Activated CD4-positive, alpha-beta memory T cell treated with anti-CD3 and anti-CD28 coated beads, Interleukin-2, amount 10 ng/mL, durations not matched to agents 7 days and 5 days (primary cell): ENCODE measurements around the gene P2RX5. TPM values are rescaled to one million over a fixed set of nuclear protein-coding genes. Genes with fewer than 3 reads are reported as not detected.

Source experiments
- CTCF ChIA-PET: fragments of 350-600 bp; sonication (Branson Sonifier 250); formaldehyde crosslinking; loops from one replicate; lab custom pipeline; 2021; ENCODE audit warnings: antibody characterized with exemption, inconsistent platforms; lab: Charles Lee
- POLR2A ChIA-PET: fragments of 350-600 bp; sonication (Branson Sonifier 250); formaldehyde crosslinking; loops from one replicate; lab custom pipeline; 2021; ENCODE audit warnings: antibody characterized with exemption; lab: Charles Lee
- DNase-seq: peaks from one replicate; pipeline ENCODE4 v3.0.0-alpha.2; 2020
- H3K27ac Mint-ChIP-seq: one replicate; pipeline ENCODE4 v1.8.0; 2021; ENCODE audit warnings: mild to moderate bottlenecking, mixed read lengths
- H3K27me3 Mint-ChIP-seq: one replicate; pipeline ENCODE4 v1.8.0; 2021; ENCODE audit warnings: mixed read lengths
- H3K36me3 Mint-ChIP-seq: one replicate; pipeline ENCODE4 v1.8.0; 2021; ENCODE audit warnings: low read depth, mixed read lengths
- H3K4me1 Mint-ChIP-seq: one replicate; pipeline ENCODE4 v1.8.0; 2021; ENCODE audit warnings: mixed read lengths
- H3K4me3 Mint-ChIP-seq: one replicate; pipeline ENCODE4 v1.8.0; 2021; ENCODE audit warnings: mild to moderate bottlenecking, mixed read lengths
- H3K9me3 Mint-ChIP-seq: one replicate; pipeline ENCODE4 v1.8.0; 2021; ENCODE audit warnings: mixed read lengths
- total RNA-seq, 2 experiments: library from RNA; stranded (reverse); gene quantifications; one replicate each; pipeline ENCODE4 v1.2.3, GENCODE V29; 2021

P2RX5 gene
- total RNA-seq, 2 experiments from 2014 or later: 30.8 to 31.1 TPM

- Mint-ChIP-seq H3K4me1 (peaks cover 25% of the 10 kb centered on the region), H3K9me3 (no peaks in the 10 kb centered on the region), H3K27me3 (no peaks in the 10 kb centered on the region), H3K27ac (no peak overlapping the region), H3K36me3 (peaks cover 10% of the 10 kb centered on the region), H3K4me3 (no peak overlapping the region)
- DNase-seq: no peak
- CTCF ChIA-PET: no interaction called here
- POLR2A ChIA-PET: interaction anchor here (1.0 kb wide), 1 partner anchor 9 kb away, joined by 3 read pairs; the partner anchor contains the start of genes EMC6 and TAX1BP3
Measured at GRCh38 chr17:3678095-3678820, 17.7 kb downstream of the P2RX5 start.

GRCh38 chr17:3675886-3676285 lies 20.1 kb downstream of the P2RX5 start:
- POLR2A ChIA-PET: no interaction called here
- Mint-ChIP-seq H3K4me1 (peaks cover 10% of the 10 kb centered on the region), H3K9me3 (no peaks in the 10 kb centered on the region), H3K36me3 (peaks cover 9% of the 10 kb centered on the region), H3K27ac (no peak overlapping the region), H3K4me3 (no peak overlapping the region), H3K27me3 (no peaks in the 10 kb centered on the region)
- CTCF ChIA-PET: no interaction called here
- DNase-seq: no peak

- Mint-ChIP-seq H3K4me3 (no peak overlapping the region), H3K36me3 (peaks cover 16% of the 10 kb centered on the region), H3K27ac (no peak overlapping the region), H3K27me3 (no peaks in the 10 kb centered on the region), H3K9me3 (no peaks in the 10 kb centered on the region), H3K4me1 (peaks cover 18% of the 10 kb centered on the region)
- CTCF ChIA-PET: interaction anchor here (1.2 to 1.5 kb wide), 2 partner anchors 36 to 51 kb away, joined by 3 to 5 read pairs; partner anchors contain the start of genes CTNS, HASPIN and SHPK
- no peak for DNase-seq
- POLR2A ChIA-PET: no interaction called here
Measured at GRCh38 chr17:3672571-3672970, 23.4 kb downstream of the P2RX5 start.

GRCh38 chr17:3669548-3669947 lies 26.4 kb downstream of the P2RX5 start:
- peaks cover 16% of the 10 kb centered on the region for H3K36me3 Mint-ChIP-seq
- POLR2A ChIA-PET: interaction anchor here (0.6 to 1.4 kb wide), 4 partner anchors 15 to 54 kb away, joined by 3 to 7 read pairs (median 4); partner anchors contain the start of genes HASPIN and P2RX5
- DNase-seq: no peak
- H3K4me3 Mint-ChIP-seq: peak overlapping the region; percentile 96
- CTCF ChIA-PET: interaction anchor here (1.3 kb wide), 1 partner anchor 13 kb away, joined by 3 read pairs; no protein-coding TSS in a partner anchor
- H3K4me1 Mint-ChIP-seq: peaks cover 31% of the 10 kb centered on the region
- H3K27me3 Mint-ChIP-seq: no peaks in the 10 kb centered on the region
- H3K9me3 Mint-ChIP-seq: no peaks in the 10 kb centered on the region
- H3K27ac Mint-ChIP-seq: peak overlapping the region; percentile 76

- H3K27me3 Mint-ChIP-seq: no peaks in the 10 kb centered on the region
- H3K4me3 Mint-ChIP-seq: peak overlapping the region; percentile 96
- ChIA-PET POLR2A (interaction anchor here (0.6 to 3.1 kb wide), 8 partner anchors 8 to 54 kb away, joined by 3 to 16 read pairs (median 4); partner anchors contain the start of genes CTNS, HASPIN, P2RX5 and SHPK), CTCF (interaction anchor here (0.7 to 1.0 kb wide), 2 partner anchors 14 to 159 kb away, joined by 3 read pairs; no protein-coding TSS in a partner anchor)
- DNase-seq: no peak
- H3K27ac Mint-ChIP-seq: peak overlapping the region; percentile 76
- peaks cover 16% of the 10 kb centered on the region for H3K36me3 Mint-ChIP-seq
- H3K4me1 Mint-ChIP-seq: peaks cover 31% of the 10 kb centered on the region
- H3K9me3 Mint-ChIP-seq: no peaks in the 10 kb centered on the region
Measured at GRCh38 chr17:3669085-3669347, 26.9 kb downstream of the P2RX5 start.

GRCh38 chr17:3668279-3669084 lies 27.5 kb downstream of the P2RX5 start, which contains the start of the genes EMC6 and TAX1BP3:
Gene EMC6, plus strand, starts transcription at chr17:3668812. Its CDS starts 335 bp downstream, at chr17:3669147.
Gene TAX1BP3, minus strand, starts transcription at chr17:3668578. Its CDS starts 52 bp downstream, at chr17:3668526.
- POLR2A ChIA-PET: interaction anchor here (0.6 to 3.1 kb wide), 8 partner anchors 9 to 55 kb away, joined by 3 to 16 read pairs (median 4); partner anchors contain the start of genes CTNS, HASPIN, P2RX5 and SHPK
- CTCF ChIA-PET: interaction anchor here (0.7 to 1.0 kb wide), 2 partner anchors 14 to 159 kb away, joined by 3 read pairs; no protein-coding TSS in a partner anchor
- Mint-ChIP-seq H3K27me3 (no peaks in the 10 kb centered on the region), H3K27ac (peak within 1 kb of the TSS; percentile 76), H3K4me3 (peak within 1 kb of the TSS; percentile 96), H3K4me1 (peaks cover 31% of the 10 kb centered on the region), H3K36me3 (peaks cover 16% of the 10 kb centered on the region), H3K9me3 (no peaks in the 10 kb centered on the region)
- peak; percentile 99 for DNase-seq

- peak; percentile 33 for DNase-seq
- Mint-ChIP-seq H3K9me3 (no peaks in the 10 kb centered on the region), H3K4me3 (peak overlapping the region; percentile 96), H3K36me3 (peaks cover 12% of the 10 kb centered on the region), H3K27ac (peak overlapping the region; percentile 26), H3K27me3 (no peaks in the 10 kb centered on the region), H3K4me1 (peaks cover 31% of the 10 kb centered on the region)
- POLR2A ChIA-PET: interaction anchor here (0.7 to 3.1 kb wide), 5 partner anchors 10 to 73 kb away, joined by 3 to 16 read pairs (median 4); partner anchors contain the start of genes CTNS and SHPK
- CTCF ChIA-PET: interaction anchor here (0.6 to 0.9 kb wide), 4 partner anchors 13 to 56 kb away, joined by 3 to 4 read pairs (median 3); partner anchors contain the start of gene HASPIN
Measured at GRCh38 chr17:3667366-3668278, 28.3 kb downstream of the P2RX5 start.

- CTCF ChIA-PET: interaction anchor here (0.7 kb wide), 1 partner anchor 57 kb away, joined by 4 read pairs; no protein-coding TSS in a partner anchor
- H3K27me3 Mint-ChIP-seq: no peaks in the 10 kb centered on the region
- H3K4me1 Mint-ChIP-seq: peaks cover 29% of the 10 kb centered on the region
- peaks cover 10% of the 10 kb centered on the region for H3K36me3 Mint-ChIP-seq
- no peaks in the 10 kb centered on the region for H3K9me3 Mint-ChIP-seq
- H3K27ac Mint-ChIP-seq: no peak overlapping the region
- H3K4me3 Mint-ChIP-seq: peak overlapping the region; percentile 29
- DNase-seq: no peak
- POLR2A ChIA-PET: interaction anchor here (1.5 to 3.1 kb wide), 4 partner anchors 8 to 74 kb away, joined by 3 to 16 read pairs (median 4); partner anchors contain the start of genes CTNS and SHPK
Measured at GRCh38 chr17:3666516-3666915, 29.4 kb downstream of the P2RX5 start.

GRCh38 chr17:3665834-3666233 lies 30.1 kb downstream of the P2RX5 start:
- Mint-ChIP-seq H3K27ac (no peak overlapping the region), H3K4me3 (no peak overlapping the region), H3K9me3 (no peaks in the 10 kb centered on the region), H3K4me1 (peaks cover 27% of the 10 kb centered on the region), H3K27me3 (no peaks in the 10 kb centered on the region), H3K36me3 (peaks cover 9% of the 10 kb centered on the region)
- DNase-seq: no peak
- POLR2A ChIA-PET: no interaction called here
- CTCF ChIA-PET: no interaction called here

- ChIA-PET CTCF (interaction anchor here (1.1 kb wide), 1 partner anchor 14 kb away, joined by 3 read pairs; no protein-coding TSS in a partner anchor), POLR2A (interaction anchor here (0.6 to 1.7 kb wide), 3 partner anchors 16 to 1234 kb away, joined by 3 to 5 read pairs (median 3); partner anchors contain the start of gene P2RX5)
- no peaks in the 10 kb centered on the region for H3K9me3 Mint-ChIP-seq
- H3K27me3 Mint-ChIP-seq: no peaks in the 10 kb centered on the region
- H3K4me3 Mint-ChIP-seq: no peak overlapping the region
- H3K36me3 Mint-ChIP-seq: peaks cover 2% of the 10 kb centered on the region
- H3K27ac Mint-ChIP-seq: no peak overlapping the region
- peaks cover 16% of the 10 kb centered on the region for H3K4me1 Mint-ChIP-seq
- DNase-seq: no peak
Measured at GRCh38 chr17:3663102-3664011, 32.6 kb downstream of the P2RX5 start.
